Kidney (tissue), 14 donors: ENCODE data around the gene CAVIN4. TPM values are rescaled to one million over a fixed set of nuclear protein-coding genes. Genes with fewer than 3 reads are reported as not detected.

Source experiments
- DNase-seq, 5 donors: peaks; one replicate each; pipeline ENCODE4 v3.0.0-alpha.2; 2013 to 2020
- FAIRE-seq: peaks from 2 replicates; lab custom pipeline; 2012; peaks lifted over from hg19 to GRCh38; lab: Jason Lieb, UNC
- H3K27ac ChIP-seq, 2 donors: one replicate each; pipeline ENCODE4 v1.7.0; 2013; ENCODE audit warnings: low read depth in 2 of 2, low read length in 2 of 2, inconsistent platforms in 1 of 2
- H3K27me3 ChIP-seq: one replicate; pipeline ENCODE4 v1.7.1; 2013; ENCODE audit warnings: low read length, inconsistent platforms; ENCODE audit not compliant: control insufficient read depth, insufficient read depth
- H3K36me3 ChIP-seq, 3 donors: one replicate each; pipeline versions ENCODE4 v1.7.0 to v1.7.1; 2013; ENCODE audit warnings: low read length in 3 of 3, control low read depth in 1 of 3, inconsistent platforms in 1 of 3; ENCODE audit not compliant: insufficient read depth in 3 of 3, control insufficient read depth in 2 of 3
- H3K4me1 ChIP-seq, 3 donors: one replicate each; pipeline versions ENCODE4 v1.7.0 to v1.7.1; 2013; ENCODE audit warnings: low read length in 3 of 3, inconsistent platforms in 1 of 3, low read depth in 1 of 3; ENCODE audit not compliant: control insufficient read depth in 2 of 3, insufficient read depth in 2 of 3
- H3K4me3 ChIP-seq, 3 donors: one replicate each; pipeline versions ENCODE4 v1.7.0 to v1.8.1; 2013; ENCODE audit warnings: low read length in 3 of 3, control low read depth in 1 of 3, inconsistent platforms in 1 of 3
- H3K9ac ChIP-seq, 3 donors: one replicate each; pipeline versions ENCODE4 v1.7.0 to v1.7.1; 2013; ENCODE audit warnings: low read length in 3 of 3, control low read depth in 1 of 3, inconsistent platforms in 1 of 3
- H3K9me3 ChIP-seq, 3 donors: one replicate each; pipeline versions ENCODE4 v1.7.0 to v1.7.1; 2013; ENCODE audit warnings: low read length in 3 of 3, control low read depth in 1 of 3, inconsistent platforms in 1 of 3; ENCODE audit not compliant: control insufficient read depth in 2 of 3, insufficient read depth in 1 of 3
- intact Hi-C: fragments of 100-400 bp; cut with DNase I; formaldehyde crosslinking; loops from one replicate; pipeline ENCODE4 v1.11.1; 2022
- polyA plus RNA-seq: library from polyadenylated mRNA; stranded (reverse); fragments of 350-450 nt; fragmentation: Illumina TruSeq; extraction: RNeasy Lipid Tissue Mini Kit (QIAGEN cat#74804); gene quantifications from one replicate; pipeline ENCODE4 v1.2.3, GENCODE V29; 2014; ENCODE audit warnings: low read depth, low replicate concordance; ENCODE audit not compliant: insufficient read depth
- total RNA-seq: library from RNA; stranded (reverse); fragmentation: NEBNext Ultra II Directional; extraction: Animal tissue kit (Norgen Biotek cat#: 25700); gene quantifications from one replicate; pipeline ENCODE4 v1.2.1, GENCODE V29; 2021
- TF ChIP-seq, protein P1 (sequence below): IDR thresholded peaks from 3 replicates; pipeline ENCODE4 v1.5.1; 2012; ENCODE audit warnings: mild to moderate bottlenecking, moderate library complexity, borderline replicate concordance; ENCODE audit not compliant: insufficient read depth; ENCODE audit errors: extremely low read depth
- donor health status: control.
- donor health status: control.
- donor health status: control.
- donor health status: control.
- donor health status: control.
- donor health status: DM: yes; HTN: yes; CAD: no.
- donor health status: Normal renal cell carcinoma (clear cell type).

CAVIN4 gene
- total and polyA plus RNA-seq, 2 donors from 2014 or later = 0.13 to 0.24 TPM

DNA sequence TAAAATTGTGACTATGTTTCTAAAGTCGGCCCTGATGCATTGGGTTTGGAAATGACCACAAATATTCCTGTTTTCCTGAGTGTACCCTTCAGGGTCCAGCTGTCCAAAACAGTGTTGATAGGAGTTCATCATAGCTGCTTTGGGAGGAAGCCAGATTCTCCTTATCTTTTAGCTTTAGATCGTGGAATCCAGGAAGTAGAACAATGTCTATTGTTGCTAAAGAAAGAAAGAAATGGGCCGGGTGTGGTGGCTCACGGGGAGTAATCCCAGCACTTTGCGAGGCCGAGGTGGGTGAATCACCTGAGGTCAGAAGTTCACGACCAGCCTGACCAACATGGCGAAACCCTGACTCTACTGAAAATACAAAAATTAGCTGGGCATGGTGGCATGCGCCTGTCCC lies 9.5 kb downstream of the CAVIN4 start:
- TF ChIP-seq, protein P1, sequence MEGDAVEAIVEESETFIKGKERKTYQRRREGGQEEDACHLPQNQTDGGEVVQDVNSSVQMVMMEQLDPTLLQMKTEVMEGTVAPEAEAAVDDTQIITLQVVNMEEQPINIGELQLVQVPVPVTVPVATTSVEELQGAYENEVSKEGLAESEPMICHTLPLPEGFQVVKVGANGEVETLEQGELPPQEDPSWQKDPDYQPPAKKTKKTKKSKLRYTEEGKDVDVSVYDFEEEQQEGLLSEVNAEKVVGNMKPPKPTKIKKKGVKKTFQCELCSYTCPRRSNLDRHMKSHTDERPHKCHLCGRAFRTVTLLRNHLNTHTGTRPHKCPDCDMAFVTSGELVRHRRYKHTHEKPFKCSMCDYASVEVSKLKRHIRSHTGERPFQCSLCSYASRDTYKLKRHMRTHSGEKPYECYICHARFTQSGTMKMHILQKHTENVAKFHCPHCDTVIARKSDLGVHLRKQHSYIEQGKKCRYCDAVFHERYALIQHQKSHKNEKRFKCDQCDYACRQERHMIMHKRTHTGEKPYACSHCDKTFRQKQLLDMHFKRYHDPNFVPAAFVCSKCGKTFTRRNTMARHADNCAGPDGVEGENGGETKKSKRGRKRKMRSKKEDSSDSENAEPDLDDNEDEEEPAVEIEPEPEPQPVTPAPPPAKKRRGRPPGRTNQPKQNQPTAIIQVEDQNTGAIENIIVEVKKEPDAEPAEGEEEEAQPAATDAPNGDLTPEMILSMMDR = no peak
- Histone ChIP-seq H3K4me1 (no peaks in the 10 kb centered on the region), H3K27ac (no peak overlapping the region), H3K9ac (no peak overlapping the region), H3K9me3 (no peaks in the 10 kb centered on the region), H3K27me3 (no peaks in the 10 kb centered on the region), H3K4me3 (no peak overlapping the region), H3K36me3 (no peaks in the 10 kb centered on the region)
- intact Hi-C loops = no loop called here
- no peak for DNase-seq
- FAIRE-seq = no peak

- Histone ChIP-seq H3K27me3 (no peaks in the 10 kb centered on the region), H3K9me3 (no peaks in the 10 kb centered on the region), H3K4me3 (no peak overlapping the region), H3K4me1 (no peaks in the 10 kb centered on the region), H3K36me3 (no peaks in the 10 kb centered on the region), H3K9ac (no peak overlapping the region), H3K27ac (no peak overlapping the region)
- TF ChIP-seq, protein P1 = no peak
- intact Hi-C loops = no loop called here
- no peak for FAIRE-seq
- no peak for DNase-seq
Measured at GRCh38 chr9:100589582-100589981, 11.7 kb downstream of the CAVIN4 start.

DNA sequence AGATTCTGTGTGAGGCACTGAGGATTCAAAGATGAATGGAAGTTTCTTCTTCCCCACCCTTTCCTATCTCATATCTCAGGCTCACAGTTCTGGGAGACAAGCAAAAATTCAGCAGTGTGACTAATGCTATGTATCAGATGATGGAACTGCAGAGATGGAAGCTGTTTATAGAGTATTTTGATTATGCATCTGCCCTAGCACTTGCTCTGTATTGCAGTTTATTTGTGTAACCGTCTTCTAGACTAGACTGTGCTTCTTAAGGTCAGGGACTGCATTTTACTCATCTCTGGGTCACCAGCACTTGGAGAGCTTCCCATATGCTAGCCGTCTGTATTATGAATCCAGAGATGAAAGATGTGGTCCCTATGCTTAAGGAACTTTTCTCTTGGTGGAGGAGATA lies 12.6 kb downstream of the CAVIN4 start:
- Histone ChIP-seq H3K9ac (no peak overlapping the region), H3K36me3 (no peaks in the 10 kb centered on the region), H3K4me1 (no peaks in the 10 kb centered on the region), H3K27ac (no peak overlapping the region), H3K4me3 (no peak overlapping the region), H3K27me3 (no peaks in the 10 kb centered on the region), H3K9me3 (no peaks in the 10 kb centered on the region)
- TF ChIP-seq, protein P1 = no peak
- FAIRE-seq (no peak), DNase-seq (no peak)
- intact Hi-C loops = no loop called here

DNA sequence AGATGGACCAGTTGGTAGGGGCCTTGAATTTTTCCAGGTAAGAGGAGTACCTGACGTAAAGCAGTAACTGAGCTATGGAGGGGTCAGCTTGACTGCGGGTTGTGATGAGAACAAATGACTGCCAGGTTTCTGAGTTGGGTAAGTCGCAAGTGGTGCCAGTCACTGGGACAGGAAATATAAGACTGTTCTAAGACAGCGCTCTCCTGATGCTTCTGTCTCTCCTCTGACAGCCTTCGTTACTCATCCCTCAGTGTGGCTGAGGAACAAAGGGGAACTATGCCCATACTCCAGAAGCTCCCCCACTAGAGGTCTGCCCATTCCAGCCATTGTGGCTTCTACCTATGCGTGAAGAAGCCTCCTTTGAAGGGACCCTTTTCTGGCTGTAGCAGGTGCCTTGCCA lies 13.3 kb downstream of the CAVIN4 start:
- no peaks in the 10 kb centered on the region for H3K9me3 ChIP-seq
- no peak for FAIRE-seq
- H3K4me3 ChIP-seq = no peak overlapping the region
- DNase-seq = no peak
- TF ChIP-seq, protein P1 = no peak
- no peaks in the 10 kb centered on the region for H3K4me1 ChIP-seq
- no peaks in the 10 kb centered on the region for H3K36me3 ChIP-seq
- no peak overlapping the region for H3K9ac ChIP-seq
- H3K27ac ChIP-seq = no peak overlapping the region
- intact Hi-C loops = no loop called here
- no peaks in the 10 kb centered on the region for H3K27me3 ChIP-seq
